ENCODE results near the gene AMT. TPM values are rescaled to one million over a fixed set of nuclear protein-coding genes. Genes with fewer than 3 reads are reported as not detected.

AMT gene
- total and polyA plus RNA-seq, 2 donors from 2014 or later, result 15.2 to 44.1 TPM

GRCh38 chr3:49388289-49388820, 33.9 kb downstream of the AMT start:
- H3K9ac ChIP-seq (ENCODE audit: low read length in 3 of 3), result no peak overlapping the region
- peaks cover 0 to 4% (median 2%) of the 10 kb centered on the region in 3 donors for H3K4me1 ChIP-seq (ENCODE audit: control insufficient read depth in 2 of 3, insufficient read depth in 2 of 3, low read depth in 1 of 3, low read length in 3 of 3)
- H3K36me3 ChIP-seq (ENCODE audit: control insufficient read depth in 2 of 3, insufficient read depth in 3 of 3, low read length in 3 of 3), result no peaks in the 10 kb centered on the region
- no peaks in the 10 kb centered on the region for H3K9me3 ChIP-seq (ENCODE audit: control insufficient read depth in 2 of 3, insufficient read depth in 1 of 3, low read length in 3 of 3)
- H3K27ac ChIP-seq (ENCODE audit: low read depth in 2 of 2, low read length in 2 of 2), result no peak overlapping the region
- intact Hi-C loops (cut with DNase I), result no loop called here
- H3K4me3 ChIP-seq (ENCODE audit: low read length in 3 of 3), result no peak overlapping the region
- DNase-seq (no peak), FAIRE-seq (no peak)
- no peaks in the 10 kb centered on the region for H3K27me3 ChIP-seq (ENCODE audit: control insufficient read depth, insufficient read depth, low read length)
- TF ChIP-seq CTCF (IDR thresholded peaks at IDR 0.05; ENCODE audit: borderline replicate concordance, extremely low read depth, insufficient read depth), result no peak

GRCh38 chr3:49387721-49388120, 34.6 kb downstream of the AMT start:
- intact Hi-C loops (cut with DNase I), result no loop called here
- Histone ChIP-seq H3K27me3 (ENCODE audit: control insufficient read depth, insufficient read depth, low read length) (no peaks in the 10 kb centered on the region), H3K36me3 (ENCODE audit: control insufficient read depth in 2 of 3, insufficient read depth in 3 of 3, low read length in 3 of 3) (no peaks in the 10 kb centered on the region), H3K4me1 (ENCODE audit: control insufficient read depth in 2 of 3, insufficient read depth in 2 of 3, low read depth in 1 of 3, low read length in 3 of 3) (peaks cover 0 to 4% (median 2%) of the 10 kb centered on the region in 3 donors), H3K9ac (ENCODE audit: low read length in 3 of 3) (no peak overlapping the region), H3K4me3 (ENCODE audit: low read length in 3 of 3) (no peak overlapping the region), H3K27ac (ENCODE audit: low read depth in 2 of 2, low read length in 2 of 2) (no peak overlapping the region), H3K9me3 (ENCODE audit: control insufficient read depth in 2 of 3, insufficient read depth in 1 of 3, low read length in 3 of 3) (no peaks in the 10 kb centered on the region)
- FAIRE-seq (no peak), DNase-seq (no peak)
- no peak for TF ChIP-seq CTCF (IDR thresholded peaks at IDR 0.05; ENCODE audit: borderline replicate concordance, extremely low read depth, insufficient read depth)

GRCh38 chr3:49386056-49386756, 36.1 kb downstream of the AMT start:
- H3K36me3 ChIP-seq (ENCODE audit: control insufficient read depth in 2 of 3, insufficient read depth in 3 of 3, low read length in 3 of 3), result no peaks in the 10 kb centered on the region
- DNase-seq (no peak), FAIRE-seq (no peak)
- H3K27ac ChIP-seq (ENCODE audit: low read depth in 2 of 2, low read length in 2 of 2), result no peak overlapping the region
- TF ChIP-seq CTCF (IDR thresholded peaks at IDR 0.05; ENCODE audit: borderline replicate concordance, extremely low read depth, insufficient read depth), result no peak
- no peaks in the 10 kb centered on the region for H3K9me3 ChIP-seq (ENCODE audit: control insufficient read depth in 2 of 3, insufficient read depth in 1 of 3, low read length in 3 of 3)
- no peak overlapping the region for H3K4me3 ChIP-seq (ENCODE audit: low read length in 3 of 3)
- H3K4me1 ChIP-seq (ENCODE audit: control insufficient read depth in 2 of 3, insufficient read depth in 2 of 3, low read depth in 1 of 3, low read length in 3 of 3), result peaks cover 0 to 4% (median 2%) of the 10 kb centered on the region in 3 donors
- H3K9ac ChIP-seq (ENCODE audit: low read length in 3 of 3), result no peak overlapping the region
- H3K27me3 ChIP-seq (ENCODE audit: control insufficient read depth, insufficient read depth, low read length), result no peaks in the 10 kb centered on the region
- intact Hi-C loops (cut with DNase I), result no loop called here

Data from kidney (tissue), 14 donors.